GM12878 (cell line): ENCODE measurements around the gene CFL2.

Experiments
- CBX3 ChIP-seq: fragments of 200-600 bp; sonication (generic); IDR thresholded peaks from 2 replicates; pipeline ENCODE4 v1.6.1; 2016; ENCODE audit warnings: low read depth, borderline replicate concordance
- CREM ChIP-seq: IDR thresholded peaks from 2 replicates; pipeline ENCODE4 v1.6.1; 2014; ENCODE audit warnings: antibody characterized with exemption, low read depth
- CTCF ChIP-seq, 3 experiments: IDR thresholded peaks in 2 of 3; conservative IDR thresholded peaks in 1 of 3; 2 replicates each; pipeline ENCODE4 v1.5.1; 2011; ENCODE audit warnings: low read depth in 3 of 3, low read length in 3 of 3, mild to moderate bottlenecking in 3 of 3, control low read depth in 2 of 3, moderate library complexity in 2 of 3, inconsistent platforms in 1 of 3, mixed read lengths in 1 of 3; ENCODE audit not compliant: control insufficient read depth in 2 of 3, insufficient read depth in 1 of 3; ENCODE audit errors: extremely low read depth in 1 of 3
- EZH2 ChIP-seq: IDR thresholded peaks from 2 replicates; pipeline ENCODE4 v1.6.1; 2012; ENCODE audit warnings: low read depth, mild to moderate bottlenecking, control low read depth, inconsistent platforms, low read length, borderline replicate concordance; ENCODE audit not compliant: control insufficient read depth
- IRF3 ChIP-seq: fragments of 450-650 bp; IDR thresholded peaks from 2 replicates; pipeline ENCODE4 v1.6.1; 2014; ENCODE audit warnings: mild to moderate bottlenecking
- NRF1 ChIP-seq: conservative IDR thresholded peaks from 2 replicates; pipeline ENCODE4 v1.6.1; 2011; ENCODE audit warnings: mild to moderate bottlenecking, low read depth, low read length, improper control_type of control experiment
- POLR2A ChIP-seq: IDR thresholded peaks from 2 replicates; pipeline ENCODE4 v1.6.1; 2011; ENCODE audit warnings: low read depth, mild to moderate bottlenecking, low read length
- SIX5 ChIP-seq: IDR thresholded peaks from 2 replicates; pipeline ENCODE4 v1.6.1; 2011; ENCODE audit warnings: mild to moderate bottlenecking, low read depth, low read length, moderate library complexity; ENCODE audit not compliant: severe bottlenecking
- SREBF1 ChIP-seq: IDR thresholded peaks from 2 replicates; pipeline ENCODE4 v1.6.1; 2012; ENCODE audit warnings: mild to moderate bottlenecking, low read length
- STAT3 ChIP-seq: IDR thresholded peaks from 2 replicates; pipeline ENCODE4 v1.6.1; 2011; ENCODE audit warnings: low read depth, low read length, improper control_type of control experiment
- USF2 ChIP-seq: IDR thresholded peaks from 2 replicates; pipeline ENCODE4 v1.6.1; 2011; ENCODE audit warnings: low read depth, low read length, improper control_type of control experiment, borderline replicate concordance

- TF ChIP-seq POLR2A, result no peak
- no peak for TF ChIP-seq CREM
- no peak for TF ChIP-seq CTCF (IDR thresholded peaks at IDR 0.05 in 2 of 3, conservative IDR thresholded peaks at IDR 0.05 in 1 of 3; ENCODE audit: control insufficient read depth in 2 of 3, extremely low read depth in 1 of 3, insufficient read depth in 1 of 3, low read depth in 3 of 3, low read length in 3 of 3)
- no peak for TF ChIP-seq CBX3
- no peak for TF ChIP-seq EZH2
- no peak for TF ChIP-seq SREBF1
- TF ChIP-seq STAT3, result no peak
- TF ChIP-seq USF2, result no peak
- no peak for TF ChIP-seq NRF1
- no peak for TF ChIP-seq IRF3
- no peak for TF ChIP-seq SIX5
These were observed 46.3 kb downstream of the CFL2 start for GRCh38 chr14:34668111-34668510.
